ENCODE results near the gene TRPV6.

GRCh38 chr7:142932386-142933091, 47.0 kb upstream of the TRPV6 start:
- TF ChIP-seq CTCF (IDR thresholded peaks at IDR 0.05 in 2 of 3, conservative IDR thresholded peaks at IDR 0.05 in 1 of 3; ENCODE audit: borderline replicate concordance in 1 of 3, insufficient read depth in 1 of 3, low read depth in 2 of 3, low read length in 2 of 3) (no peak), POLR2A (IDR thresholded peaks at IDR 0.05; ENCODE audit: borderline replicate concordance, extremely low read depth, insufficient read depth, insufficient read length) (no peak), TCF7L2 (IDR thresholded peaks at IDR 0.05; ENCODE audit: borderline replicate concordance, extremely low read depth, insufficient read depth, insufficient read length) (no peak), EZH2 (IDR thresholded peaks at IDR 0.05) (no peak), EGR1 (IDR thresholded peaks at IDR 0.05; ENCODE audit: low read depth) (no peak), SIN3A (IDR thresholded peaks at IDR 0.05; ENCODE audit: low read depth) (no peak), SRF (IDR thresholded peaks at IDR 0.05; ENCODE audit: low read depth) (no peak)
